IPS-20b (cell line): ENCODE results near the gene GUCY1A2.

Source experiments
- H3K27ac ChIP-seq: one replicate; pipeline ENCODE4 v1.5.1; 2013; ENCODE audit warnings: low read length
- H3K27me3 ChIP-seq: 2 replicates; pipeline ENCODE4 v1.6.1; 2013; ENCODE audit warnings: mild to moderate bottlenecking, low read length, inconsistent platforms; ENCODE audit not compliant: insufficient read depth
- H3K36me3 ChIP-seq: 2 replicates; pipeline ENCODE4 v1.6.1; 2013; ENCODE audit warnings: low read depth, mild to moderate bottlenecking, inconsistent platforms, low read length, moderate library complexity; ENCODE audit not compliant: insufficient read depth
- H3K4me1 ChIP-seq: 2 replicates; pipeline ENCODE4 v1.6.1; 2013; ENCODE audit warnings: mild to moderate bottlenecking, control low read depth, inconsistent platforms, low read length, moderate library complexity; ENCODE audit not compliant: insufficient read depth
- H3K4me3 ChIP-seq: 2 replicates; pipeline ENCODE4 v1.5.1; 2013; ENCODE audit warnings: mild to moderate bottlenecking, low read length, inconsistent platforms
- H3K9ac ChIP-seq: 2 replicates; pipeline ENCODE4 v1.6.1; 2013; ENCODE audit warnings: low read depth, mild to moderate bottlenecking, inconsistent platforms, low read length, moderate library complexity
- H3K9me3 ChIP-seq: 2 replicates; pipeline ENCODE4 v1.6.1; 2013; ENCODE audit warnings: mild to moderate bottlenecking, low read depth, low read length, inconsistent platforms; ENCODE audit not compliant: insufficient read depth

GUCY1A2 gene

DNA sequence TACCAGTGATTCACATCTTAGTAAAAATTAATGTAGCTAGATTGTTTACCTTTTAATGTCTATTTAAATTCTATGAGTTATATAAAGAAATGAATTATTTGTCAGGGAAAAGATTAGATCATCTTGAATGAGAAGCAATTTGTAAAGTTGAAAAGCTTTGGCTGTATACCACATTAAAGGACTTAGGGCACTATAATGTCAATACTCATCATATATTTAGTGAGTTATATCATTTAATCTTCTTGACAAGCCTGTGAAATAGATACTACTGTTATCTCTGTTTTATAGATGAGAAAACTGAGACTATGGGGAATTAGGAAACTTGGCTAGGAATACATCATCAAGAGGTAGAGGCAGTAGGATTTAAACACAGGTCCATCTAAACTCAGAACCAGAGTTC lies 160.1 kb downstream of the GUCY1A2 start:
- Histone ChIP-seq H3K4me3 (no peak overlapping the region), H3K27ac (no peak overlapping the region), H3K27me3 (no peaks in the 10 kb centered on the region), H3K9me3 (no peaks in the 10 kb centered on the region), H3K36me3 (no peaks in the 10 kb centered on the region), H3K9ac (no peak overlapping the region), H3K4me1 (no peaks in the 10 kb centered on the region)

DNA sequence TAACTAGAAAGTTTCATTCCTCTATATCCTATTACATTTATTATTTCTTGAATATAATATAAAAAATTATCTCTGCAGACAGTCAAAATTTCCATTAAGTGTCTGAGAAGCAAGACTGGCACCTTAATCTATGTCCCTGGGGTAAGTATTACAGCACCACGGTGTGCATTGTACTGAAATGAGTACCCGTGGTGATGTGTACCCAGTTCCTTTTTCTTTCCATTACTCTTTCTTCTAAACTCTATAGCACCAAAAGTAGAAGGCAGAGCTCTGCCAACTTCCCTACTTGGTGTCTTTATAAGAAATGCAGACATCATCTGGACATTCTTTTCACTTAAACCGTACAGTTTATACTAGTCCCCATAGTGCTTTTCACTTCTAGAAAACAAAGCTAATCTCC lies 161.7 kb downstream of the GUCY1A2 start:
- no peaks in the 10 kb centered on the region for H3K36me3 ChIP-seq
- H3K27ac ChIP-seq, result no peak overlapping the region
- H3K4me3 ChIP-seq, result no peak overlapping the region
- no peaks in the 10 kb centered on the region for H3K4me1 ChIP-seq
- no peaks in the 10 kb centered on the region for H3K27me3 ChIP-seq
- H3K9ac ChIP-seq, result no peak overlapping the region
- no peaks in the 10 kb centered on the region for H3K9me3 ChIP-seq

DNA sequence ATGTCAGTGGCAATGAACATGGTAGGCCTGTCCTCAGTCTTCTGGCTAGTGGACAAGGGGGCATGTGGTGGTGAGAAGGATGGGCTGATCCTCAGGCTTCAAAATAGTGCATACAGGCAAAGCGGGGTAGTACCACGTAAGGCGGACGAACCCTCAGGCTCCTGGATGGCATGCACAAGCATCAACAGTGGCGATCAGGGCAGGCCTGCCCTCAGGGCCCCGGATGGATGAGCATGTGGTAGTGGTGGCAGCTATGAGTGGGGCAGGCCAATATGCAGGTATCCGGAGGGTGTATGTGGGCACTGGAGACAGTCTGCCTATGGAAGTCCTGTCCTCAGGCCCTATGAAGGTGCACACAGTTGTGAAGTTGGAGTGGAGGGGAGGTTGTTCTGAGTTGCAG lies 163.8 kb downstream of the GUCY1A2 start:
- Histone ChIP-seq H3K27me3 (no peaks in the 10 kb centered on the region), H3K9me3 (no peaks in the 10 kb centered on the region), H3K36me3 (no peaks in the 10 kb centered on the region), H3K27ac (no peak overlapping the region), H3K4me3 (no peak overlapping the region), H3K9ac (no peak overlapping the region), H3K4me1 (no peaks in the 10 kb centered on the region)

DNA sequence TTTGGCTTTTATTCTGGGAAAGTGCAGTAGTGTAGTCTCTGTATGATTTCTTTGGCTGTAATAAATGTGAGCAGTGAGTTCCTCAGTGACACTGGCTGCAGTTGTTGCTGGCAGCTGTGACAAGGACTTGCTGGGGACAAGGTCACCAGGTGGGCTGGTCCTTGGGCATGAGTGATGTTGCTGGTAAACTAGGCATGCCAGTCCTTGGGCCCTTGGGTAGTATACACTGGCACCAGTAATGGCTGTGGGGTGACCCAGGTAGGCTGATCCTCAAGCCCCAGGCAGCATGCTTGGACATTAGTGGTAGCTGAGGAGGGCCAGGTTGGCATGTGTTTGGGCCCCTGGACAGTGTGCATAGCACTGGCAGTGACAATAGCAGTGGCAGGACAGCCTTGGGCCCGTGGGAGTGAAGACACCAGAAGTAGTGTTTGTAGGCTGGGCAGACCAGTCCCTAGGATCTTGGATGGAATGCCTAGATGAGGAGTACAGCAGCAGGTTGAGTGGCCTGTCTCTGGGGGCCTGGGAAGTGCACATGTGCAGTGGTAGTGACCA lies 164.3 kb downstream of the GUCY1A2 start:
- Histone ChIP-seq H3K27me3 (no peaks in the 10 kb centered on the region), H3K9ac (no peak overlapping the region), H3K36me3 (no peaks in the 10 kb centered on the region), H3K27ac (no peak overlapping the region), H3K4me1 (no peaks in the 10 kb centered on the region), H3K4me3 (no peak overlapping the region), H3K9me3 (no peaks in the 10 kb centered on the region)

DNA sequence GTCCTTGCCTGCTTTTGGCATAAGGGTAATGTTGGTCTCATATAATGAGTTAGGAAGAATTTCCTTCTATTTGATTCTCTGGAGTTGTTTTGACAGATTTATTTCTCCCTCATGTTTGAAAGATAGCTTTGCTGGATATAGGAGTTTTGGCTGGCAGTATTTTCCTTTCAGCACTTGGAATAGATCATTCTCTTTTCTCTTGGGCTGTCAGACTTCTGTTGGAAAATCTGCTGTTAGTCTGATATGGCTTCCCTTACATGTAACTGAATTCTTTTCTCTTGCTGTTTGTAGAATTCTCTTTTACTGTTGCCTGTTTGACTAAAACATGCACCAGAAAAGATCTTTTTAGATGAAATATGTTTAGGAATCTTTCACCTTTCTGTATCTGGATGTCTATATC lies 165.5 kb downstream of the GUCY1A2 start:
- no peak overlapping the region for H3K9ac ChIP-seq
- H3K27ac ChIP-seq, result no peak overlapping the region
- H3K4me3 ChIP-seq, result no peak overlapping the region
- H3K27me3 ChIP-seq, result no peaks in the 10 kb centered on the region
- no peaks in the 10 kb centered on the region for H3K36me3 ChIP-seq
- no peaks in the 10 kb centered on the region for H3K4me1 ChIP-seq
- no peaks in the 10 kb centered on the region for H3K9me3 ChIP-seq

DNA sequence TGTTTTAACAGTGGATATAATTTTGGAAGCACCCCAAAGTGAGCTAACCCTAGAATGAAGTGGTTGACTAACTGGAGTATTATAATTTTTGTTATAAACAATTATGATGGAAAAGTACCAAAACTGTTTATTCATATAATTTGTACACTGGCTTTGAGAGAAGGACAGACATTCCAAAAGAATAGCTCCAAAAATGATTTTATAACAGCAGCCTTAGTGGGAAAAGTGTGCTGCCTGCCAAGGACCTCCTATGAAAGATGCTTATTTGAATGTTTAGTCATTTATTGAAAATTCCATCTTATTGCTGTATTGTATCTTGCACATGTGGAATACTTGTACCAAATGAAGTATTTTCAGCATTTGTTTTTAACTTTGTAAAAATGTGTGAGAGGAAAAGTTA lies 169.8 kb downstream of the GUCY1A2 start:
- no peaks in the 10 kb centered on the region for H3K36me3 ChIP-seq
- H3K9me3 ChIP-seq, result no peaks in the 10 kb centered on the region
- H3K27ac ChIP-seq, result no peak overlapping the region
- no peaks in the 10 kb centered on the region for H3K27me3 ChIP-seq
- H3K4me1 ChIP-seq, result no peaks in the 10 kb centered on the region
- no peak overlapping the region for H3K9ac ChIP-seq
- no peak overlapping the region for H3K4me3 ChIP-seq

DNA sequence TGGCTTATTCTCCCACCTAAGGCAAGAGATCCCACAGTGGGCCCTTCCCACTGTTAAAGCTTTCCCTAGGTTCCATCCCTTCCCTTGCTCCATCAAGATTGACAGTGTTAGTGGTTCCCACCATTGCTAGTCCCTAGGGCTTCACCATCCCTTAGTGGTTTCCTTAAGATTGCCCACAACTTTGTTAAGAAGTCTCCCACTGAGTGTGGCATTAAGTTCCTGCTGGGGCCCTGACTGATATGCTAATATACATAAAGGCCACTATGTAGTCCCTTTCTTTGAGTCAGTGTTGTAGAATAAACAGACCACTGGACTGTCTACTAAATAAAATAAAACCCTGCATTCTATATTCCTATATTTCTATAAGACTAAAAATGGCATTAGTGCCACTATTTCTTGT lies 176.1 kb downstream of the GUCY1A2 start:
- no peaks in the 10 kb centered on the region for H3K9me3 ChIP-seq

DNA sequence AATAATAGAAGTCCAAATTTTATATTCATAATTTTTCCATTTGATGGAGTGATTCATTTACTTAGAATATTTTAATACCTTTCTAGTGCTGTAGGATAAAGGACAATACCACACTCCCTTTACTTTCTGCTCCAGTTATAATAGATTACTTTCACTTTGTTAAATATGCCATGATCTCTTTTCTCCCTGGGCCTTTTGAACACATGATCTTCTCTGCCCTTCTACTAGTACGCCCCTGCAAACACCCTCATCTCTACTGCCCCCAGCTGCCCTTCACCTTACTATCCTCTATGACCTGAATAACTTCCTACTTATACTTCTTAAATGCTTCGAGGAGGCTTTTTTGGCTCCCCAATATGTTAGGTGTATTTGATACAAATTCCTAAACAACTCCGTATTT lies 177.3 kb downstream of the GUCY1A2 start:
- Histone ChIP-seq H3K9ac (no peak overlapping the region), H3K36me3 (no peaks in the 10 kb centered on the region), H3K4me3 (no peak overlapping the region), H3K4me1 (no peaks in the 10 kb centered on the region), H3K27me3 (no peaks in the 10 kb centered on the region), H3K9me3 (no peaks in the 10 kb centered on the region), H3K27ac (no peak overlapping the region)

More for the DNA sequence above, 176.1 kb downstream of the GUCY1A2 start:
- Histone ChIP-seq H3K36me3 (no peaks in the 10 kb centered on the region), H3K27me3 (no peaks in the 10 kb centered on the region), H3K4me3 (no peak overlapping the region), H3K27ac (no peak overlapping the region), H3K4me1 (no peaks in the 10 kb centered on the region), H3K9ac (no peak overlapping the region)

DNA sequence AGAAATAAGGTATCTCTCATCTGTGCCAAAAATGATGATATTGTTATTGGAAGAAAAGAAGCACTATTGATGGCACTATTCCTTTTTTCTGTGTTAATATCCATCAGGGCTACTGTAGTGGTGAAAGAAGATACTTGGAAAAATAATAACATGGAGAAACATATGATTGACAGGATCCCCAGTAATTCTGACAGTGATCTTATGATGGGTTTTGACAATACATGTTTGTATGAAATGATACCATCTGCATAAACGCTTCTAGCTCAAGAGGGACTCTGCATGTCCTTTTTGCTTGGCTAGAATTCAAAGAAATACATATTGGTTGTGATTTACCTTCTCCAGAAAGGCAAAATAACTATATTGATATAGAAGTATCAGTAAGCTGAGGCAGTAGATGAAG lies 178.1 kb downstream of the GUCY1A2 start:
- Histone ChIP-seq H3K4me1 (no peaks in the 10 kb centered on the region), H3K27ac (no peak overlapping the region), H3K36me3 (no peaks in the 10 kb centered on the region), H3K4me3 (no peak overlapping the region), H3K9me3 (no peaks in the 10 kb centered on the region), H3K27me3 (no peaks in the 10 kb centered on the region), H3K9ac (no peak overlapping the region)

DNA sequence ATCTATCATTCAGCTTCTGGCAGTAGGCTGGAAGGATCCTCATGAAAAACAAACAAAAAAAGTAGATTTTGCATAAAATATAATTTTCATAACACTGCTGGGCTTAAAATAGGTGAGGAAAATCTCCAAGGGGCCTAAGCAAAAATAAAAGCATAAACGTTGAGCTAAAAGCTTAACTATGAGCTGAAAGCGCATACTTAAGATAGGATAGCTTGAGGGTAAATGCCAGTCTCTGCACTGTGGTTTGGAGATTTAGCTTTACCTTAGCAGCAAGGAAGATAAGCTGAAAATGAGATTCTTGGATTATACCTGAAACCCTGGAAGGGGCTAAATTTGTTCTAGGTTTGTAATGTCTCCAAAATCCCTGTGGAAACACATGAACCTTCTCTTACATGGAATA lies 183.7 kb downstream of the GUCY1A2 start:
- no peak overlapping the region for H3K4me3 ChIP-seq
- no peak overlapping the region for H3K27ac ChIP-seq
- no peaks in the 10 kb centered on the region for H3K27me3 ChIP-seq
- H3K9me3 ChIP-seq, result no peaks in the 10 kb centered on the region
- no peaks in the 10 kb centered on the region for H3K36me3 ChIP-seq
- no peaks in the 10 kb centered on the region for H3K4me1 ChIP-seq
- H3K9ac ChIP-seq, result no peak overlapping the region

DNA sequence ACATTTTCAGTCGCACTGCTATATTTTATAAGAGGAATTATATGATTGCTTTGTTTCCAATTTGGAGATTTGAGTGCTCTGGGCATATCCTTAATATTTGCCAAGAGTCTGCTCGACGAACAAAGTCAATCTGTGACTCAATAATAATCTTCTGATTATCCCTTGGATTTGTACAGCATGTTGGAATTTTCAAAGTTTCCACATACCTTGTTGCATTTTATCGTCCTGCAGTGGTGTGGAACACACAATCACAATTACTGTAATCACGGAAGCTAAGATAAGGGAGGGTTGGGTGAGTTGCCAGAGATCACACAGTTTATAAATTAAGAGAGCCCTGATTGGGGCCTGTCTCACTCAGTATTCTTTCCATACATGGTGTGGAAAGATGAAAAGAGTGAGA lies 189.3 kb downstream of the GUCY1A2 start:
- Histone ChIP-seq H3K9ac (no peak overlapping the region), H3K27me3 (no peaks in the 10 kb centered on the region), H3K9me3 (no peaks in the 10 kb centered on the region), H3K4me3 (no peak overlapping the region), H3K27ac (no peak overlapping the region), H3K4me1 (no peaks in the 10 kb centered on the region), H3K36me3 (no peaks in the 10 kb centered on the region)

DNA sequence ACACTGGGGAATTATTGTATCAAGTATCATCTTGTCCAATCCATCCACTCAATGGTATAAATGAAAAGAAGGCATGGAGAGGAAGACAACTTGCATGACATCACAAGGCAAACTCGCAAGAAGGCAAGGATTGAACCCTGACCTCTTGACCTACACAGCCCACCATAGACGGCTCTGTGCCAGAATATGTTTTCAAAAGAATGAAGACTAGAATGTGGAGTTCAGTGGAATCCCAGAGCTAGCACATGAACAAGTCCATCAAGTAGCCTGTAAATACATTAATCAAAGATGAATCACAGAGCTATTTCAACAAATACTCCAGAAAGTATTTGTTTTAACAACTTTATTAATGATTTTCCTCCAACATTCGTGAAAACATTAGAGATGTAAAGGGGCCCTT lies 189.7 kb downstream of the GUCY1A2 start:
- Histone ChIP-seq H3K27me3 (no peaks in the 10 kb centered on the region), H3K4me1 (no peaks in the 10 kb centered on the region), H3K4me3 (no peak overlapping the region), H3K9me3 (no peaks in the 10 kb centered on the region), H3K36me3 (no peaks in the 10 kb centered on the region), H3K9ac (no peak overlapping the region), H3K27ac (no peak overlapping the region)

DNA sequence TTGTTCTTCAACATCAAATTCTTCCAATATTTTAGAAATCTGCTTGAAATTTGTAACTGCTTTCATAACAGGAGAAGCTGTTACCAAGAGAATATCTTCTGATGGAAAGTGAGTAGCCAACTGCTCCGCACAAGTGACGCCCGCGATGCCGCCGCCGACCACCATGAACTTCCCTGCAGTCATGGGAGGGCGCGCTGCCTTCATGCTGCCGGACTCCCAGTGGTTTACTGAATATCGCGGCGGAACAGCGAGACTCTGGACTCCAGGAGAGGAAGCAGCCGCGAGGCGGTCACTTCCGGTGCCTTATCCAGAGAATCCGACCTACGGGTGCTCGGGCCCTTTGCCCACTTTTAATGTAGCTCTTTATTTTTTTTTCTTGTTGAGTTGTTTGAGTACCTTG lies 190.6 kb downstream of the GUCY1A2 start:
- H3K4me3 ChIP-seq, result no peak overlapping the region
- no peak overlapping the region for H3K27ac ChIP-seq
- H3K4me1 ChIP-seq, result no peaks in the 10 kb centered on the region; the same call in 1 of the 2 replicates
- H3K27me3 ChIP-seq, result no peaks in the 10 kb centered on the region
- no peaks in the 10 kb centered on the region for H3K9me3 ChIP-seq
- H3K36me3 ChIP-seq, result no peaks in the 10 kb centered on the region
- H3K9ac ChIP-seq, result no peak overlapping the region
